Bronchial epithelial cell (primary cell): ENCODE measurements around the gene UBL4B. TPM values are rescaled to one million over a fixed set of nuclear protein-coding genes. Genes with fewer than 3 reads are reported as not detected.

Experiments
- DNase-seq: peaks from one replicate; pipeline ENCODE4 v3.0.0-alpha.2; 2010; ENCODE audit warnings: low read depth
- FAIRE-seq: peaks from 2 replicates; lab custom pipeline; 2011; peaks lifted over from hg19 to GRCh38; lab: Jason Lieb, UNC
- H3K27me3 ChIP-seq: 2 replicates; pipeline ENCODE4 v1.5.1; 2011; ENCODE audit warnings: low read length; ENCODE audit not compliant: control insufficient read depth, insufficient read depth
- H3K36me3 ChIP-seq: 2 replicates; pipeline ENCODE4 v1.5.1; 2011; ENCODE audit warnings: low read length; ENCODE audit not compliant: control insufficient read depth, insufficient read depth
- H3K4me3 ChIP-seq: 2 replicates; pipeline ENCODE4 v1.5.1; 2011; ENCODE audit warnings: mild to moderate bottlenecking, low read depth, low read length, control low read depth
- total RNA-seq: library from RNA; depleted of rRNA; stranded (reverse); fragments of >200 nt; gene quantifications from 2 replicates; pipeline ENCODE4 v1.2.1, GENCODE V29; 2014
- TF ChIP-seq, protein P1 (sequence below): IDR thresholded peaks from 2 replicates; pipeline ENCODE4 v1.5.1; 2011; ENCODE audit warnings: mild to moderate bottlenecking, moderate library complexity, low read length, control low read depth, inconsistent platforms; ENCODE audit not compliant: insufficient read depth, severe bottlenecking

The UBL4B gene
- total RNA-seq, 1 donor from 2014 or later = not detected

DNA sequence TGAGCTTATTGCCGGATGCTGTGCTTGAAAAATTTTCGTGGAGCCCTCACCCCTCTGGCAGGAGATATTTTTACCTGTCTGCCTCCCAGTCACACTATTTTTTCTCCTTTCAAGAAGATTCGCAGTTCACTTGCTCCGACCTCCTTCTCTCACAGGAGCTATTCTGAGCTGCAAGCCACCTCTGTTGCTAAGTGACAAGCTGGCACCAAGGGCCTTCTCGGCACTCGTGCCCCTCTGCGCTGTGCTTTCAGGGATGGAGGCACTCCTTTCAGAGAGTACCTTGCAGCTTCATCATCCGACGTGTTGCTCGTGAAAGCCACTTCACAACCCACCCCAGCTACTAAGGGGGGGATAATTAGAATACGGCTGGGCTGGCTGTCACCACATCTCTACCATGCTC, 49.6 kb downstream of the UBL4B start:
- Histone ChIP-seq H3K4me3 (no peak overlapping the region), H3K27me3 (no peaks in the 10 kb centered on the region), H3K36me3 (no peaks in the 10 kb centered on the region)
- TF ChIP-seq, protein P1, sequence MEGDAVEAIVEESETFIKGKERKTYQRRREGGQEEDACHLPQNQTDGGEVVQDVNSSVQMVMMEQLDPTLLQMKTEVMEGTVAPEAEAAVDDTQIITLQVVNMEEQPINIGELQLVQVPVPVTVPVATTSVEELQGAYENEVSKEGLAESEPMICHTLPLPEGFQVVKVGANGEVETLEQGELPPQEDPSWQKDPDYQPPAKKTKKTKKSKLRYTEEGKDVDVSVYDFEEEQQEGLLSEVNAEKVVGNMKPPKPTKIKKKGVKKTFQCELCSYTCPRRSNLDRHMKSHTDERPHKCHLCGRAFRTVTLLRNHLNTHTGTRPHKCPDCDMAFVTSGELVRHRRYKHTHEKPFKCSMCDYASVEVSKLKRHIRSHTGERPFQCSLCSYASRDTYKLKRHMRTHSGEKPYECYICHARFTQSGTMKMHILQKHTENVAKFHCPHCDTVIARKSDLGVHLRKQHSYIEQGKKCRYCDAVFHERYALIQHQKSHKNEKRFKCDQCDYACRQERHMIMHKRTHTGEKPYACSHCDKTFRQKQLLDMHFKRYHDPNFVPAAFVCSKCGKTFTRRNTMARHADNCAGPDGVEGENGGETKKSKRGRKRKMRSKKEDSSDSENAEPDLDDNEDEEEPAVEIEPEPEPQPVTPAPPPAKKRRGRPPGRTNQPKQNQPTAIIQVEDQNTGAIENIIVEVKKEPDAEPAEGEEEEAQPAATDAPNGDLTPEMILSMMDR = no peak
- FAIRE-seq (no peak), DNase-seq (no peak)

Other genes with a start within 250 kb of the UBL4B start
- 1.1 and 1.3 TPM in 2 replicates for gene CSF1, start 201.6 kb upstream of the UBL4B start, total RNA-seq
- gene AHCYL1, start 127.7 kb upstream of the UBL4B start, total RNA-seq = 31.6 and 75.1 TPM in 2 replicates
- 39.4 and 44.5 TPM in 2 replicates for gene STRIP1, start 77.8 kb upstream of the UBL4B start, total RNA-seq
- not detected in 2 replicates for gene ALX3, start 41.8 kb upstream of the UBL4B start, total RNA-seq
- 0.53 TPM in 1 of 2 replicates, not detected in the other for gene SLC6A17, start 38.1 kb downstream of the UBL4B start, total RNA-seq
- 0.51 and 0.53 TPM in 2 replicates for gene KCNC4, start 97.9 kb downstream of the UBL4B start, total RNA-seq
- 33.4 and 37.1 TPM in 2 replicates for gene RBM15, start 226.9 kb downstream of the UBL4B start, total RNA-seq